ENCODE measurements around the gene ARHGAP8.
"Not testable (repeated sequence)": the region's sequence is repeated elsewhere in the genome, so short reads cannot be mapped to it uniquely, and the experiment has no call there.

ARHGAP8 gene

GRCh38 chr22:44846726-44847275, 94.4 kb downstream of the ARHGAP8 start:
- H3K4me3 ChIP-seq (ENCODE audit: control insufficient read depth, low read depth, low read length): no peak overlapping the region
- no peak for TF ChIP-seq CTCF (IDR thresholded peaks at IDR 0.05; ENCODE audit: control insufficient read depth, insufficient read depth, low read depth, low read length, missing control alignments)
- DNase-seq (ENCODE audit: low read depth): no peak

DNA sequence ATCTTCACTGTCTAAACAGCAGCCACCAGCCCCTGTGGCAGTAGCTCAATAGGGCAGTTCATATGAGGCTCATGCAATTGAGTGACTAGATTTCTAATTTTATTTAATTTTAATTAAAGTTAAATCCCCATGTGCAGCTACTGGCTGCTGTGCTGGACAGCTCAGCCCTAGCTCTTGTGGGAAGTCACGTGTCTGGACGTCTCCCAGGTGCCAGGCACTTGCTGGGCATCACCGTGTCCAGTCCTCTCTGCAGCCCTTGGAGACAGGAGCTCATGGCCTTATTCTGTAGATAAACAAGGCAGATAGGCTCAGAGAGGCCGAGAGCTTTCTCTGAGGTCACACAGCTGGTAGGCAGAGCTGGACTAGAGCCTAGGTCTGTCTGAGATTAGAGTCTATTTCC, 95.0 kb downstream of the ARHGAP8 start:
- DNase-seq (ENCODE audit: low read depth): no peak
- H3K4me3 ChIP-seq (ENCODE audit: control insufficient read depth, low read depth, low read length): no peak overlapping the region

GRCh38 chr22:44847892-44848291, 95.5 kb downstream of the ARHGAP8 start:
- TF ChIP-seq CTCF (IDR thresholded peaks at IDR 0.05; ENCODE audit: control insufficient read depth, insufficient read depth, low read depth, low read length, missing control alignments): no peak
- DNase-seq (ENCODE audit: low read depth): no peak
- H3K4me3 ChIP-seq (ENCODE audit: control insufficient read depth, low read depth, low read length): no peak overlapping the region

More for the DNA sequence above, 95.0 kb downstream of the ARHGAP8 start:
- TF ChIP-seq CTCF (IDR thresholded peaks at IDR 0.05; ENCODE audit: control insufficient read depth, insufficient read depth, low read depth, low read length, missing control alignments): no peak

DNA sequence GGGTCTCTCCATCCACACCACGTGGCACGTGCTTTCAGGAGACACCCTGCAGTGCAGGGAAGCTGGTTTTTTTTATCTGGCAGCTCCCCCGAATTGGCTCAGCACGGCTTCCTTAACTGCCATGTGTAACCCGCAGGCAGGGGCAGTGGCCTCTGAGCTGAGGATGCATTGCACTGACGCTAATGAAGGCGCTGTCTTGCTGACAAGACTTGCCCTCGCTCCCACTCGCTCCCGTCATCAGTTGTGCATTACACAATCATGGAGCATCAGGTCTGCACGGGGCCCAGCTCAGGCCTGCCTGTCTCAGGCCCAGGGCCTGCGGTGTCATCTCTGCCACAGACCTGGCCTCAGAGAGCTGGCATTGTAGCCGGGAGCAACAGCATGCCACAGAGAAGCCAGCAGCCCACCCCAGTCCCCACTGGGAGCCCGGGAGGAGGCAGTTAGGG, 95.9 kb downstream of the ARHGAP8 start:
- no peak for DNase-seq (ENCODE audit: low read depth)
- no peak overlapping the region for H3K4me3 ChIP-seq (ENCODE audit: control insufficient read depth, low read depth, low read length)
- TF ChIP-seq CTCF (IDR thresholded peaks at IDR 0.05; ENCODE audit: control insufficient read depth, insufficient read depth, low read depth, low read length, missing control alignments): no peak

DNA sequence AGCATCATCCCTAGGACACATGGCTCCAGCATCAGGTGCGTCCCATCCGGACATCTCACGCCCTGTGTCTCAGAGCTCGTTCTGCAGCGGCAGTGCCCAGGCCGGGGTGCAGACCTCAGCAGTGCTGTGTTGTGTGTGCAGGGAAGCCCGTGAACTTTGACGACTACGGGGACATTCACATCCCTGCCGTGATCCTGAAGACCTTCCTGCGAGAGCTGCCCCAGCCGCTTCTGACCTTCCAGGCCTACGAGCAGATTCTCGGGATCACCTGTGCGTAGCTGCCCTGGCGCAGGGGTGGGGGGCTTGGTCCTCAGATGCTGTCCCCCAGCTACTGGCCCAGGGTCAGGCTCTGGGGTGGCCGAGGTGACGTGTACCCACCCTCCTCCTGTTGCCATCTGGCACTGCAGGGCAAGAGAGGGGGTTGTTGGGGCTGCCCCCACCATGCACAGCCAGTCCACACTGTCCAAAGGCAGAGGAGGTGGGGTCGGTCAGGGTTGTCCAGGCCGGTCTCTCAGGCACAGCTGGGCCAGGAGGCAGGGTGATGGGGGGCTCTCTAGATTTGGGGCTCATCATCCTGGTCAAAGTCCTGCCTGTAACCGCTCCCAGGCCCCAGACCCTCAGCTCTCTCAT, 96.5 kb downstream of the ARHGAP8 start:
- TF ChIP-seq CTCF (IDR thresholded peaks at IDR 0.05; ENCODE audit: control insufficient read depth, insufficient read depth, low read depth, low read length, missing control alignments): no peak
- DNase-seq (ENCODE audit: low read depth): no peak

GRCh38 chr22:44850946-44851345, 98.6 kb downstream of the ARHGAP8 start:
- DNase-seq (ENCODE audit: low read depth): no peak
- H3K4me3 ChIP-seq (ENCODE audit: control insufficient read depth, low read depth, low read length): no peak overlapping the region
- no peak for TF ChIP-seq CTCF (IDR thresholded peaks at IDR 0.05; ENCODE audit: control insufficient read depth, insufficient read depth, low read depth, low read length, missing control alignments)

More for the DNA sequence above, 96.5 kb downstream of the ARHGAP8 start:
- no peak overlapping the region for H3K4me3 ChIP-seq (ENCODE audit: control insufficient read depth, low read depth, low read length)

DNA sequence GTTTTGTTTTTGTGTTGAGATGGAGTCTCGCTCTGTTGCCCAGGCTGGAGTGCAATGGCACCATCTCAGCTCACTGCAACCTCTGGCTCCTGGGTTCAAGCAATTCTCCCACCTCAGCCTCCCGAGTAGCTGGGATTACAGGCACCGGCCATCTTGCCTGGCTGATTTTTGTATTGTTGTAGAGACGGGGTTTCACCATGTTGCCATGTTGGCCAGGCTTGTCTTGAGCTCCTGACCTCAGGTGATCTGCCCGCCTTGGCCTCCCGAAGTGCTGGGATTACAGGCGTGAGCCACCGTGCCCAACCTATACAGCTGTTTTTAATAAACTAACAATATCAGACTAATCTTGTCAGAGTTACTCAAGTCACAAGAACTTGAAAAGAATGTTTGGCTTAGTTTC, 102.3 kb downstream of the ARHGAP8 start:
- not testable (repeated sequence) for H3K4me3 ChIP-seq (ENCODE audit: control insufficient read depth, low read depth, low read length); DNase-seq (ENCODE audit: low read depth)

Measured in AG09309 (cell line).